GM21786 (cell line): ENCODE measurements around the gene APBB2.

ENCODE experiments used
- ATAC-seq: cut with Tn5 transposase; IDR thresholded peaks from one replicate; pipeline ENCODE4 v1.9.1; 2021; ENCODE audit not compliant: unreplicated experiment

APBB2 gene

DNA sequence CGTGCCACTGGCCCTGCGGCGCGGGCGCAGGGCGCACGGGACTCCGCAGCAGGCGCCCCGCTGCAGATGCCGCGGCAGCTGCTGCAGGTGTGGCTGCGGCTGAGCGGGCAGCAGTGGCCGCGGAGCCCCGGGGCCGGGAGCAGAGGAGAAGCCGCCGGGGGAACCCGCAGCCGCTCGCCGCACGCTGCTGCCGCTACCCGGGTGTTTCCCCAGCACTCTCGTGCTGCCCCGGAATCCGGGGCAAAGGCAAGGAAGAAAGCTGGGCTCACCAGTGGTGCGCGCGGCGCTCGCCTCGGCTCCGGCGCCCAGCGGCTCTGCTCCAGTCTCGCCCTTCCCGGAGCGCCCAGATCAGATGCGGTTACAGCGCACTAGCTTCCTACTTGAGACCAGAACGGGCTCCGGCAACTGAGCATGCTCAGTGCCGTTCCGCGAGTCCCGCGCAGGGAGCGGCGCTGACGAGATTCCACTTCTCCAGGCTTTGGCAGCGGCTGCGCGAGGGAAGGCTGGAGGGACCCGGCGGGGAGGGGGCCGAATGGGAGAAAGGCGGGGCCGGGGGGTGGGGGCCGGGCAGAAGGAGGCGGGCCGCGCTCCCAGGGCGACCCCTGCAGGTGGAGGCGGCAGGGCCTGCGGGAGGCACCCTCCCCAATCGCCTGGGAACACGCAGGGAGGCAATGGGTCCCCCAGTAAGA lies at the start of gene APBB2:
APBB2 (minus strand) TSS at position 407 of the 689 bp plus-strand sequence. CDS start 181,288 bp downstream, outside the sequence.
- ATAC-seq = peak; percentile 43

- ATAC-seq = no peak
Measured at GRCh38 chr4:41262198-41262597, 47.9 kb upstream of the APBB2 start.

- ATAC-seq = no peak
Measured at GRCh38 chr4:41260116-41260733, 45.9 kb upstream of the APBB2 start.

GRCh38 chr4:41258783-41259182 lies 44.4 kb upstream of the APBB2 start:
- ATAC-seq = no peak

DNA sequence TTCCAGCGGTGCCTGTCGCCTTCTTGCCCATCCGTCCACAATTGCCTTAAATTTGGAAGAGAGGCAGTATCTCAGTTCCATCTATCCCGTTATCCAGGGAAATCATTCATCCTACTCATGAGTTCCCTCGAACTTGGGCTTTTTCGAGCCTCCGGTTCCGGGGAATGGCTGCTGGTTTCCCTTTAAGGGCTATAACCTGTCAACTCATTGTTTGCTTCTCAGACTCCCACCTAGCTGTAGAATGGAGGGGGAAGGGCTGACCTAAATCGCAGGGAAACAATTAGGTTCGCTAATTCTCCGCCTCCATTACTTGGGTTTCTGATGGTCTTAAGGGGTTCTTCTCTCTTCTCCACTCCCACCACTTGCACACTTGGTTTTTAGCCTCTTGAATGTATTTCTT lies 43.6 kb upstream of the APBB2 start:
- ATAC-seq = no peak

GRCh38 chr4:41257257-41257901 lies 43.0 kb upstream of the APBB2 start:
- peak; percentile 46 for ATAC-seq

- peak; percentile 54 for ATAC-seq
Measured at GRCh38 chr4:41256740-41257256, 42.5 kb upstream of the APBB2 start, which contains the start of gene UCHL1. UCHL1 (plus strand) TSS chr4:41256928; CDS start chr4:41256977, 49 bp downstream.

GRCh38 chr4:41256131-41256739 lies 41.9 kb upstream of the APBB2 start:
- no peak for ATAC-seq

- no peak for ATAC-seq
Measured at GRCh38 chr4:41245983-41246382, 31.6 kb upstream of the APBB2 start.

DNA sequence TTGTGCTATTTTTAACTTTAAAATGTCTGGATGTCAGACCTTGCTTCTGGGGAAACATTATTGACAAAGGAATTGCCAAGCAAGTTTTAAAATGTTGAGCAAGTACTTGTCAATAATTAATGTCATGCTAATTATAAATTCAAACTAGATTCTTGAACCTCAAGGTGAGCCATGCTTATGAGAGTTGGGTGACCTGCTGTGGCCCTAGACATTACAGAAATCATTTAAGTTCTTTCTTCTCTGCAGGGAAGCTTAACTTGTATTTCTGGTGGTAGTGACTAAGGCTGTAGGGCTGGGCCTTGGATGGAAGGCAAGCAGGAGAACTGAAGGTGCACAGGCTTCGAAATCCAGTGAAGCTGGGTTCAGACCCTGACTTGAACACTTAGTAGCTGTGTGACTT lies 27.6 kb upstream of the APBB2 start:
- ATAC-seq = no peak

- ATAC-seq = no peak
Measured at GRCh38 chr4:41236508-41236907, 22.2 kb upstream of the APBB2 start.

DNA sequence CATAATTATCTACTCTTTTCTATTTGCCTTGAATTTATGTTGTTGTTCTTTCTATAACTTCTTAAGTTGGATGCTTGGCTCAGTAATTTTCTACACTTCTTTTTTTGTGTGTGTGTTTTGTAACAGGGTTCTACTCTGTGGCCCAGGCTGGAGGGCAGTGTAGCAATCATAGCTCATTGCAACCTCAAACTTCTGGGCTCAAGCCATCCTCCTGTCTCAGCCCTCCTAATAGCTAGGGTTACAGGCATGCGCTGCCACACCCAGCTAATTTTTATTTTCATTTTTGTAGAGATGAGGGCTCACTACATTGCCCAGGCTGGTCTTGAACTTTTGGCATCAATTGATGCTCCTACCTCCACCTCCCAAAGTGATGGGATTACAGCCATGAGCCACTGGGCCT lies 21.7 kb upstream of the APBB2 start:
- ATAC-seq = no peak

DNA sequence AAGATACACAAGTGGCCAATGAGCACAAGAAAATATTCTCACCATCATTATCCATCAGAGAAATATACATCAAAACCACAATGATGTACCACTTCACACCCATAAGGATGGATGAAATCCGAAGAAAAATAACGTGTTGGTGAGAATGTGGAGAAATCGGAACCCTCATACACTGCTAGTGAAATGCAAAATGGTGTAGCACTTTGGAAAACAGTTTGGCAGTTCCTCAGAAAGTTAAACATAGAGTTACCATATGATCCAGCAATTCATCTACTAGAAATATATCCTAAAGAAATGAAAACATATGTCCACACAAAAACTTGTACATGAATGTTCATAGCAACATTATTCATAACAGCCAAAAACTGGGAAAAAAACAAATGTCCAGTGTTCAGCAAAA lies 18.5 kb upstream of the APBB2 start:
- no peak for ATAC-seq

- no peak for ATAC-seq
Measured at GRCh38 chr4:41232406-41232805, 18.1 kb upstream of the APBB2 start.

DNA sequence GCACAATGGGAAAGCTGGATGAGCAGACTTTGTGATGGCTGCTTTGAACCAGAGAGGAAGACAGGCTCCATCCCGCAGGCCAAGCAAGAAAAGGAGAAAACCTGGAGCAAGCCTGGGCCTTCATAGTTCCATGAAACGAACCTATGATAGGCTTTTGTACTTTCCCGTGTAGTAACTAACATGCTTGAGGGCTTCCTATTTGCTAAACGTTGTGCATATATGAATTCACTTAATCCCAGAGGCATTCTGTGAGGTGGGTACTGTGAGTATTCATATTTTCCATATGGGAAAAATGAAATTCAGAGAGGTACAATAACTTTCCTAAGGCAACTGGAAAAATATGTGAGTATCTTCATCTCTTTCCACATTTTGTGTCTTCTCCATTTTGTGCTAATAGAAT lies 13.6 kb upstream of the APBB2 start:
- no peak for ATAC-seq

- ATAC-seq = no peak
Measured at GRCh38 chr4:41221850-41222645, 7.7 kb upstream of the APBB2 start.

GRCh38 chr4:41219421-41219950 lies 5.1 kb upstream of the APBB2 start:
- ATAC-seq = no peak

GRCh38 chr4:41218703-41219102 lies 4.4 kb upstream of the APBB2 start:
- no peak for ATAC-seq

DNA sequence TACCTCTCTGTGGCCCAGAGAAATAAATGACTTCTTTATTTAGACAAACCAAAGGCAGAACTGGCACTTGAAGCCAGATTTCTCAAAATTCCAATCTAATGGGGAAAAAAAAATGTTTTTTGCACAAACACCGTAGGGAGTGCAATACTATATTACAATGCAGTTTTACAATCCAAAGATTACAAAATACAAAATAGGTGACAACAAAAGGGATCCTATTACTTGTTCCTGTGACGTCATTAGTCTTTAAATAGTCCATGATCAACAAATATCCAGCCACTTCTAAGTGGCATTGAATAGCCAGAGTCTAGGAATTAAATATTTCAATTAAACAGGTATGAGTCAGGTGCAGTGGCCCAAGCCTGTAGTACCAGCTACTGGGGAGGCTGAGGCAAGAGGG lies 3.0 kb upstream of the APBB2 start:
- ATAC-seq = no peak

GRCh38 chr4:41217020-41217333 lies 2.6 kb upstream of the APBB2 start:
- no peak for ATAC-seq
